GM12892 (cell line): Measurements from ENCODE around the gene CDK19.

ENCODE experiments used
- POLR2A ChIP-seq: IDR thresholded peaks from 2 replicates; pipeline ENCODE4 v1.6.1; 2011; ENCODE audit warnings: low read depth, low read length, control low read depth
- POLR2AphosphoS5 ChIP-seq: IDR thresholded peaks from 2 replicates; pipeline ENCODE4 v1.6.1; 2011; ENCODE audit warnings: low read depth, low read length, control low read depth
- TAF1 ChIP-seq: IDR thresholded peaks from 2 replicates; pipeline ENCODE4 v1.6.1; 2011; ENCODE audit warnings: low read depth, mild to moderate bottlenecking, control low read depth, low read length, borderline replicate concordance

DNA sequence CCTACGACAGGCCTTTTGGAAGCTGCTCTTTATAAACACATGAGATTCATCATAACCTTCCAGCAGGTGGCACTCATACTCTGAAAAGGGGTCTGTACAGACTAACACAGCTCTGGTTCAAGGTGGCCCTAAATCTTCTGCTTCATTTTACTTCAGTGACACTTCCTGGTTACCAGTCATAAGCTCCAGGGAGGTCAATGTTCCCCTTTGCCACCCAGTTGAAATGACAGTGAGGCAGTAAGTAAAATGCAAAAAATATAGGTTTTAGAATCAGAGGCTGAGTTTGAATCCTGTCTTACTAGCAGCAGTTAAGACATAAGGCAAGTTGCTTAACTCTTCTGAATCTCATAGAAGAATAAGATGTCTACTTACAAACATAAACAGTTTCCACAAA lies 132.8 kb downstream of the CDK19 start:
- no peak for TF ChIP-seq POLR2A
- TF ChIP-seq POLR2AphosphoS5, result no peak
- TF ChIP-seq TAF1, result 0 out of 2 replicates have a peak, but pooled peaks have one; percentile 38
